ENCODE measurements around the gene PLCB1.

DNA sequence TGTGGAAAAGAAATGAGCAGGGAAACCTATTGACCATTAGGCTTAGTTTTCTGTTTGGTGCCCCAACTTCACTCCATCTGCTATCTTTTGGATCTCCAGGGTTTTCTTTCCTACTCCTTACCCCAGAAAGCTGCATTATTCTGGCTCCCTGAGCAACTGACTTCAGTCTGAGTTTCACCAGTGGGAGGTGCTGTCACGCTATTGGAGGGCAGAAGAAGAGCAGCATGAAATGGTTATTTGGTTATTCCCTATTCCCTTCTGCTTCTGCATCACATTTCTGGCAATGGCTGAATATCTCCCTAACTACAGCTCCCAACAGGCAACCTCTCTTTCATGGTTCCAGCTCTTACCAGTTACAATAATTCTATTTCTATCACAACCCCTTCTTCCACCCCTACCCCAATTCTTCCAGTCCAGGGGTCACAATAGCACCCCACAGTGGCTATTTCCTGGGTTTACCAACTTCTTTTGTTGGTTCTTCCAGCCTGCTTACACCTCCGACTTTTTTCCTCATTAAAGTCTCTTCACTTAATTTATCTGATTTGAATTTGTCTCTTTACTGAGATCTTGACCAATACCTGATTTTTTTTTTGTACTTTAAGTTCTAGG is 311.5 kb downstream of the PLCB1 start:
- TF ChIP-seq, protein P1, sequence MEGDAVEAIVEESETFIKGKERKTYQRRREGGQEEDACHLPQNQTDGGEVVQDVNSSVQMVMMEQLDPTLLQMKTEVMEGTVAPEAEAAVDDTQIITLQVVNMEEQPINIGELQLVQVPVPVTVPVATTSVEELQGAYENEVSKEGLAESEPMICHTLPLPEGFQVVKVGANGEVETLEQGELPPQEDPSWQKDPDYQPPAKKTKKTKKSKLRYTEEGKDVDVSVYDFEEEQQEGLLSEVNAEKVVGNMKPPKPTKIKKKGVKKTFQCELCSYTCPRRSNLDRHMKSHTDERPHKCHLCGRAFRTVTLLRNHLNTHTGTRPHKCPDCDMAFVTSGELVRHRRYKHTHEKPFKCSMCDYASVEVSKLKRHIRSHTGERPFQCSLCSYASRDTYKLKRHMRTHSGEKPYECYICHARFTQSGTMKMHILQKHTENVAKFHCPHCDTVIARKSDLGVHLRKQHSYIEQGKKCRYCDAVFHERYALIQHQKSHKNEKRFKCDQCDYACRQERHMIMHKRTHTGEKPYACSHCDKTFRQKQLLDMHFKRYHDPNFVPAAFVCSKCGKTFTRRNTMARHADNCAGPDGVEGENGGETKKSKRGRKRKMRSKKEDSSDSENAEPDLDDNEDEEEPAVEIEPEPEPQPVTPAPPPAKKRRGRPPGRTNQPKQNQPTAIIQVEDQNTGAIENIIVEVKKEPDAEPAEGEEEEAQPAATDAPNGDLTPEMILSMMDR (optimal IDR thresholded peaks at IDR 0.05 in 1 of 3, IDR thresholded peaks at IDR 0.05 in 1 of 3, conservative IDR thresholded peaks at IDR 0.05 in 1 of 3; ENCODE audit: extremely low read depth in 1 of 3, insufficient read depth in 2 of 3, low read length in 3 of 3) = no peak
- no peak for TF ChIP-seq EZH2 (IDR thresholded peaks at IDR 0.05; ENCODE audit: low read length)

Data from keratinocyte (primary cell).